Heart left ventricle (tissue), 16 donors: ENCODE measurements around the gene NFKB1. TPM values are rescaled to one million over a fixed set of nuclear protein-coding genes. Genes with fewer than 3 reads are reported as not detected.

Source experiments
- ATAC-seq, 4 donors: fragments of 200-7000 bp; cut with Tn5 transposase; one replicate each; pipeline ENCODE4 v1.9.1; 2020 to 2022; ENCODE audit warnings: moderate library complexity in 4 of 4, mild to moderate bottlenecking in 3 of 4, moderate number of reproducible peaks in 1 of 4
- DNase-seq, 5 donors: peaks; one replicate each; pipeline ENCODE4 v3.0.0-alpha.2; 2020
- H3K27ac ChIP-seq, 12 donors: fragments of 200-600 bp; sonication (generic) in 4 of 12; one replicate each; pipeline versions ENCODE4 v1.5.0 to v1.8.0; 2016 to 2022; ENCODE audit warnings: mild to moderate bottlenecking in 2 of 12
- H3K27me3 ChIP-seq, 9 donors: fragments of 200-600 bp; sonication (generic) in 2 of 9; one replicate each; pipeline versions ENCODE4 v1.5.1 to v1.8.0; 2016 to 2022; ENCODE audit warnings: mild to moderate bottlenecking in 3 of 9
- H3K36me3 ChIP-seq, 9 donors: fragments of 200-600 bp; sonication (generic) in 2 of 9; one replicate each; pipeline versions ENCODE4 v1.5.0 to v1.8.0; 2018 to 2022; ENCODE audit warnings: mild to moderate bottlenecking in 2 of 9
- H3K4me1 ChIP-seq, 12 donors: fragments of 200-600 bp; sonication (generic) in 4 of 12; one replicate each; pipeline versions ENCODE4 v1.5.0 to v1.8.0; 2016 to 2022; ENCODE audit warnings: mild to moderate bottlenecking in 3 of 12
- H3K4me3 ChIP-seq, 12 donors: fragments of 200-600 bp; sonication (generic) in 4 of 12; one replicate each; pipeline versions ENCODE4 v1.5.0 to v1.8.0; 2017 to 2022; ENCODE audit warnings: mild to moderate bottlenecking in 9 of 12, moderate library complexity in 4 of 12
- H3K9me3 ChIP-seq, 12 donors: fragments of 200-600 bp; sonication (generic) in 4 of 12; one replicate each; pipeline versions ENCODE4 v1.5.0 to v1.8.0; 2016 to 2022; ENCODE audit warnings: mild to moderate bottlenecking in 1 of 12
- CTCF ChIP-seq, 12 donors: fragments of 200-600 bp; sonication (generic) in 4 of 12; IDR thresholded peaks; one replicate each; pipeline versions ENCODE4 v1.5.0 to v1.8.0; 2018 to 2022; ENCODE audit warnings: antibody characterized with exemption in 12 of 12, mild to moderate bottlenecking in 5 of 12
- POLR2A ChIP-seq, 2 donors: fragments of 450-650 bp; IDR thresholded peaks; one replicate each; pipeline ENCODE4 v1.6.1; 2017; ENCODE audit warnings: antibody characterized with exemption in 2 of 2, mild to moderate bottlenecking in 2 of 2, moderate library complexity in 2 of 2
- WGBS, 4 donors: extraction: QIAGEN DNeasy Blood & Tissue Kit in 2 of 4; methylation state at CpG; one replicate each; pipeline versions ENCODE4 v1.1.5 to v1.1.7; 2013 to 2018; 5-methylcytosine and 5-hydroxymethylcytosine counted together
- intact Hi-C, 10 donors: fragments of 100-400 bp; cut with DNase I; formaldehyde crosslinking; loops; one replicate each; pipeline versions ENCODE4 v1.11.1 to v1.14.2; 2022
- polyA plus RNA-seq, 2 donors: library from polyadenylated mRNA; stranded (reverse); fragments of 200-250 nt; gene quantifications; one replicate each; pipeline ENCODE4 v1.2.3, GENCODE V29; 2013
- total RNA-seq, 9 donors: library from RNA; depleted of rRNA in 2 of 9; stranded (reverse); fragments of >200 nt in 2 of 9; fragmentation: NEBNext Ultra II Directional in 3 of 9; extraction: Animal tissue kit (Norgen Biotek cat#: 25700) in 3 of 9; gene quantifications; one replicate each; pipeline versions ENCODE4 v1.1.0 to v1.2.4, GENCODE V29; 2016 to 2023
- donor health status: ischemic (EF 13 %, LVEDD 7.1; RV severe dilation, severe dysfunction).
- donor health status: healthy with polysubstance abuse.
- donor health status: DM: no; HTN: yes; CAD: no.
- donor health status: DM: no; HTN: no; CAD: no.
- donor health status: ischemic (EF 25% LVEDD 6.9; RV normal size, moderate dysfunction).
- donor health status: ischemic (EF 25% LVEDD 5.7; RV mildly dilated, moderate dysfunction).
- donor health status: healthy.
- donor health status: DM: yes; HTN: yes; CAD: no.
- donor health status: ischemic (EF 35%, LVEDD 5.7; RV mildly dilated, moderate dysfunction).
- donor health status: nonischemic (EF 11% LVEDD 7.7; RV severe dilation, severe dysfunction).
- donor health status: DM: yes; HTN: yes; CAD: no.
- donor health status: PGD.
- donor health status: ischemic (EF 29% LVEDD 5.4; RV normal size, mild dysfunction).
- donor health status: nonischemic (EF 23%, LVEDD 6.1; RV moderate dilation, normal function).

The NFKB1 gene
- total and polyA plus RNA-seq, 11 donors = 4.8 to 34.1 (median 19.2) TPM

- Histone ChIP-seq H3K4me1 (no peaks in the 10 kb centered on the region), H3K36me3 (peaks cover 0 to 48% (median 35%) of the 10 kb centered on the region in 9 donors), H3K4me3 (no peak overlapping the region), H3K9me3 (no peaks in the 10 kb centered on the region), H3K27me3 (no peaks in the 10 kb centered on the region), H3K27ac (no peak overlapping the region)
- TF ChIP-seq CTCF (IDR thresholded peaks at IDR 0.05) (no peak), POLR2A (IDR thresholded peaks at IDR 0.05) (no peak)
- DNase-seq = no peak
- 85 to 93% (median 91%) methylated on average over 7 of the region's 7 CpGs for WGBS, 4 donors
- intact Hi-C loops = no loop called here
- ATAC-seq = no peak
Observed at GRCh38 chr4:102639598-102639997, 138.4 kb downstream of the NFKB1 start.

- 95 to 97% (median 96%) methylated on average over 4 of the region's 4 CpGs for WGBS, 4 donors
- Histone ChIP-seq H3K27ac (no peak overlapping the region), H3K36me3 (peaks cover 0 to 41% (median 31%) of the 10 kb centered on the region in 9 donors), H3K4me3 (no peak overlapping the region), H3K4me1 (no peaks in the 10 kb centered on the region), H3K9me3 (peaks cover 0 to 7% (median 0%) of the 10 kb centered on the region in 12 donors), H3K27me3 (no peaks in the 10 kb centered on the region)
- ATAC-seq (no peak), DNase-seq (no peak)
- intact Hi-C loops = no loop called here
- no peak for TF ChIP-seq POLR2A (IDR thresholded peaks at IDR 0.05)
- TF ChIP-seq CTCF (IDR thresholded peaks at IDR 0.05) = no peak
Observed at GRCh38 chr4:102640669-102641068, 139.5 kb downstream of the NFKB1 start.

GRCh38 chr4:102641793-102642192 is 140.6 kb downstream of the NFKB1 start:
- H3K27me3 ChIP-seq = no peaks in the 10 kb centered on the region
- ATAC-seq = no peak
- peaks cover 0 to 7% (median 0%) of the 10 kb centered on the region in 12 donors for H3K9me3 ChIP-seq
- H3K36me3 ChIP-seq = peaks cover 0 to 32% (median 20%) of the 10 kb centered on the region in 9 donors
- no peak for DNase-seq
- H3K4me3 ChIP-seq = no peak overlapping the region
- peak overlapping the region in 2 of 12 donors; percentile 50 to 51 for H3K27ac ChIP-seq
- intact Hi-C loops = no loop called here
- H3K4me1 ChIP-seq = peaks cover 0 to 7% (median 0%) of the 10 kb centered on the region in 12 donors
- TF ChIP-seq CTCF (IDR thresholded peaks at IDR 0.05) (no peak), POLR2A (IDR thresholded peaks at IDR 0.05) (no peak)

- ATAC-seq = peak; percentile 64 to 80 (median 79)
- Histone ChIP-seq H3K4me3 (no peak overlapping the region), H3K9me3 (peaks cover 0 to 7% (median 0%) of the 10 kb centered on the region in 12 donors), H3K27ac (peak overlapping the region in 7 of 12 donors; percentile 5 to 65 (median 36)), H3K27me3 (no peaks in the 10 kb centered on the region), H3K36me3 (peaks cover 0 to 26% (median 11%) of the 10 kb centered on the region in 9 donors), H3K4me1 (peaks cover 0 to 14% (median 0%) of the 10 kb centered on the region in 12 donors)
- intact Hi-C loops = no loop called here
- no peak for TF ChIP-seq CTCF (IDR thresholded peaks at IDR 0.05)
- TF ChIP-seq POLR2A (IDR thresholded peaks at IDR 0.05) = no peak
- no peak for DNase-seq
- WGBS, 4 donors = 65 to 77% (median 71%) methylated on average over 5 of the region's 5 CpGs
Observed at GRCh38 chr4:102642631-102643298, 141.6 kb downstream of the NFKB1 start.
